IPS DF 4.7 (cell line): ENCODE measurements around the gene CLOCK.

Experiments
- DNase-seq: peaks from one replicate; pipeline ENCODE4 v3.0.0-alpha.2; 2013; ENCODE audit warnings: low spot score; ENCODE audit errors: extremely low read depth

CLOCK gene

DNA sequence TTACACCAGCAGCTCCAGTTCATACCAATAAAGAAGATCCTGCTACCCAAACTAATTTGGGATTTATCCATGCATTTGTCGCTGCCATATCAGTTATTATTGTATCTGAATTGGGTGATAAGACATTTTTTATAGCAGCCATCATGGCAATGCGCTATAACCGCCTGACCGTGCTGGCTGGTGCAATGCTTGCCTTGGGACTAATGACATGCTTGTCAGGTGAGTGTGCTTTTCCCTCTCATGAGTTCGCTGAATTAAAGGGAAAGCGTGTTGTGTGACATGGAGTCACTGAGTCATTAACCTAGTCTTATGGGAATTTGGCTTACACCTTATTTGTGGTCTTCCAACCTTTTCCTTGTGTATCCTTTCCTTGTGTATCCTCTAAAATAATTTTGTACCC is 135.1 kb downstream of the CLOCK start:
- DNase-seq: no peak

DNA sequence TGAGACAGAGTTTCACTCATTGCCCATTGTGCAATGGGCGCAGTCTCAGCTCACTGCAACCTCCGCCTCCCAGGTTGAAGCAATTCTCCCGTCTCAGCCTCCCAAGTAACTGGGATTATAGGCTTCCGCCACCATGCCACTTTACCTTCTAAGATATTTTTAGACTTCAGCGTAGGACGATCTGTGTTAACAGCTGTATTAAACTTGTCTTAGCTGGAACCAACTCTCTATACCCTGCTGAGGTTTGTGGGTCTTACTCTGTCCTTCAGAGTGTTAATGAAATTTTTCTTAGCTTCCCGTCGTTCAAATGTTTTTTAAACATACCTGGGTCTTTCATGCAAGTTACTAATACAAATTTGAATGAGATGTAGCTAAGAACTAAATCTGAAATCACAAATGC is 136.3 kb downstream of the CLOCK start:
- no peak for DNase-seq

DNA sequence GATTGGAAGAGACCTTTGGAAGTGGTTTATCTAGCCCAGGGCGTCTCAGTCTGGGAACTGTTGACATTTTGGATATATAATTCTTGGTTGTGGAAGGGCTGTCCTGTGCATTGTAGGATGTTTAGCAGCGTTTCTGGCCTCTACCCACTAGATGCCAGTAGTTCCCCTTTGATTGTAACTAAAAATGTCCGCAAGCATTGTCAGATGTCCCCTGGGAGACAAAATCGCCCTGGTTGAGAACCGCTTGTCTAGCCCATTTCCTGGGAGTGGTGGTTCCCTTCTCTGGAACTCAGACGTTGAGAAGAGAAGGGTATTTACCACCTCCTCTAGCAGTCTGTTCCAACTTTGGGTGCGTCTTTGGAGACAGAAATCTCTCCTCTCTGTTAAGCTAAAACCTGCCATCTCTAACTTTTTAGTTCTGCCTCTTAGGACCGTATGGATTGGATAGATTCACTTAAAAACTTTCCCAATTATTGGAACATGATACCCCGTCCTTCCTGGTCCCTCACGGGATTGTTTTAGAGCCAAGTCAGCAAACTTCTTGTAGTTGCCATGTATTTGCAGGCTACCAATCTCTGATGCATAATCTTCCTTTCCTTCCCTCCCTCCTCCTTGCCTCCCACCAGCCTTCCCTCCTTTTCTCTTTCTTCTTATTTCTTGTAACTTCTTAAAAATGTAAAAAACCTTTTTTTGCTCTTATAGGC is 137.1 kb downstream of the CLOCK start:
- DNase-seq: no peak

DNA sequence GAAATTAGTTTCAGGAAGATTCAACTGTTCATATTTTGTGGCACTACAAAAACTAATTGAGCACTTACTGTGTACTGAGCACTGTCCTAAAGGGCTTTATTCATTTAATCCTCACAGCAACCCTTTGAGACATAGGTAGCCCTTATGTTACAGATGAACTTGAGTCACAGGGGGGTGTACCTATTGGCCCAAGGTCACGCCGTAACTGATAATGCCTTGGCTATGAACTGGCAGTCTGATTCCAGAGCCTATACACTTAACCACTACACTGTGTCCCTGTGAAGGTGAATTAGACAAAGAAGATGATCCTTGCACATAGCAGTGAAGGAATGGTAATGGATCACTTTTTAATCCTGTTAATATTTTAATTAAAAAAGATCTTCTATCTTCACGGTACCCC is 138.9 kb downstream of the CLOCK start:
- DNase-seq: no peak

DNA sequence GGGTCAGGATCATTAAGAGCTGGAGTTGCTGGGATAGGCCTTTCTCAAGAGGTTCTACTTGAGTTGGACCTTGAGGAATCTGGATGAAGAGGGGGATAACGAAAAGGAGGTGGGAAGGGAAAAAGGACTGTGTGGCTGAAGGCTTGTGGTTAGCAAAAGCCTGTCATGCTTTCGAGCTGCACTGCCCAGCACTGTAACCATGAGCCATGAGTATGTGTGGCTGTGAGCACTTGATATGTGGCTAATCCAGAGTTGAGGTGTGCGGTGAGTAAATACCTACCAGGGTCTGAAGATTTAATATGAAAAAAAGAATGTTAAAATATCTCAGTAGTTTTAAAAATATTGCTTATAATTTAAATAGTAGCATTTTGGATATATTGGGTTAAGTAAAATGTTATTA is 139.6 kb downstream of the CLOCK start:
- DNase-seq: no peak

DNA sequence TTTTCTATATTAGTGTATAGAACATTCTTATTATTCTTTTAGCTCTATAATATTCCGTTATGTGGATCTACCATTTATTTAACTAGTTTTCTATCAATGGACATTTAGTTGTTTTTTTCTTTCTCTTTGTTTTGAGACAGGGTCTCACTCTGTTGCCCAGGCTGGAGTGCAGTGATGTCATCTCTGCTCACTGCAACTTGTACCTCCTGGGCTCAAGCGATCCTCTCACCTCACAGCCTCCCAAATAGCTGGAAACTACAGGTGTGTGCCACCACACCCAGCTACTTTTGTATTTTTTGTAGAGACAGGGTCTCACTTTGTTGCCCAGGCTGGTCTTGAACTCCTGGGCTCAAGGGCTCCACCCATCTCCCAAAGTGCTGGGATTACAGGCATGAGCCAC is 140.2 kb downstream of the CLOCK start:
- no peak for DNase-seq

DNA sequence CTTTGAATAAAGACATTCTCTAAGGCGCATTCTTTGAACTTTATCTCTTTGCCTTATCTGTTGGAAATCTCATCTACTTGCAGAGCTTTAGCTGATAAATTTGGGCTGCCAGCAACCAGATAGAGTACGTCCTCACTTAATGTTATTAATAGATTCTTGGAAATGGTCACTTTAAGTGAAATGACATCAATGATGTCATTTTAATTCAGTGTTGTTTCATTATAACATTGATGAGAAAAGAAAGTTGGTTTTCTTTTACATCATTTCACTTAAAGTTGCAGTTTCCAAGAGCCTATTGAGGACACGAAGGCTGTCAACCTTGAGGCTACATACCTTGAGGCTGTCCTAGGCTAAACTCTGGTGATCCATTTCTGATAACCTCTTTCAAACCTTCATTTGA is 141.6 kb downstream of the CLOCK start:
- DNase-seq: no peak

DNA sequence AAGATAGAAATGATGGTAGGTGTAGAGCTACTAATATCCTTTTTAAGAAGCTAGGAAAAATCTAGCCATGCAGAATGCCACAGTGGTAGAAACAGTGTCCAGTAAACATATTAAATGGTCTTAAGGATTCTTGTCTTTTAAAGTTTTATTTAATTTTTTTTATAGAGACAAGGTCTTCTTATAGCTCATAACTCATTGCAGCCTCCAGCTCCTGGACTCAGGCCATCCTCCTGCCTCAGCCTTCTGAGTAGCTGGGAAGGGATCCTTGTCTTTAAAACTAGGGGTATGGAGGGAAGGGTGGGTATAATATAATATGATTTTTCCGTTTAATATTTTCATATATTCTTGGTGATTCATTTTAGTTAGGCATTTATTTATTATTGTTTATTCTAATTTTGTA is 147.1 kb downstream of the CLOCK start:
- no peak for DNase-seq

DNA sequence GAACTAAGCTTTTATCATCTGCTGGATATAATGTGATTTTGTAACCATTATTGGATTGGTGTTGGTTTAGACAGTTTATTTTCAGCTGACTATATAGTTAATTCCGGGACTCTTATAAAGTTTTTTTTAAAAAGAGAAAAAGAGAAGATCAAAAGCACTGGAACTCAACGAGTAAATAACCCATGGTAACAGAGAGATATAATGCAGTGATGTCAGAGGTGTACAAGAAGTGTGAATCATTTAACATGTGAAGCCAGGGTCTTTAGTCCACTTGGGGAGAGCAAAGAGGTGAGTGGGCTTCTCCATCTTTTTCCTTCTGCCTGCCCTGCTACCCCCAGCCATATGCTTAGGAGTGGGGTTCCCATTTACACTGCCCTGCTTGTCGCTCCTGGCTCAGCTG is 147.7 kb downstream of the CLOCK start:
- DNase-seq: no peak

DNA sequence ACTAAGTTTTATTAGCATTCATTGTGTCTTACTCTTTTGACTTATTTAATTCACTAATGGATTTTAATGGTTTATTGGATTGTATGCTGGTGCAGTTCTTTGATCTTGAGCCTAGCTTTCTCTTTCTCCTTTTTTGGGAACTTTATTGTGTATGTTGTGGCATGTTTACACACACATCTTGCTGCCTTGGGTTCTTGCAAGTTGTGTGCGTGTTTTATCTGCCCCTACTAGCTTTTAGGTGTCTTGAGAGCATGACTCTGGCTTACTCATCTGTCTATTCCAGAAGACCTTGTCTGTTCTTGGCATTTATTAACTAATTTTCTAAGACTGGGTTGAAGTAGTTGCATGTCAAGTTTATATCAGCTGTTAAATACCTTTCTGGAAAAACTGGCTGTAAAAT is 148.2 kb downstream of the CLOCK start:
- no peak for DNase-seq

DNA sequence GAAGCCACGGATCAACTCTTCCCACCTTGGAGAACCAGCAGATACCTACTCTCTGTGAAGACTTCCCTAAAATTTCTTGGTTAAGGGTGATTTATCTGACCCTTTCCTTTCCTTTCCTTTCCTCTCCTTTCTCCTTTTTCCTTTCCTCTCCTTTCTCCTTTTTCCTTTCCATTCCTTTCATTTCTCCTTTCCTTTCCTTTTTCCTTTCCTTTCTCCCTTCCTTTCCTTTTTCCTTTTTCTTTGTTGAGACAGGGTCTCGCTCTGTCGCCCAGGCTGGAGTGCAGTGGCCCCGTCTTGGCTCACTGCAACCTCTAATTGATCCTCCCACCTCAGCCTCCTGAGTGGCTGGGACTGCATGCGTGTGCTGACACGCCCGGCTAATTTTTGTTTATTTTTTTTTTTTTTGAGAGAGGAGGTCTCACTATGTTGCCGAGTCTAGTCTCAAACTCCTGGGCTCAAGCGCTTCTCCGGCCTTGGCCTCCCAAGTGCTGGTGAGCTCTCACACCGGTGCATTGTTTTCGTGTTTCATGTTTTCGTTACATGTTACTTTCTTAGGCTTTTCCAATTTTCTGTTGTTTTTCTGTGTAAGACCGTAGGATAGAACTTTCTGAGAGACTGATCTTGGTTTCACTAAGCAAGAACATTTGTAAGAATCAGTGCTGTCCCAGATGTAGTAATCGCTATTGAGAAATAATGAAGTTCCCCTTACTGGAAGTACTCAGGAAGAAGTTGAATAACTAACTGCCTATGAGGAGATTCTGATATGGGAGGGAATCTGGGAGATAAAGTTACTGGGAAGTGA is 149.0 kb downstream of the CLOCK start:
- DNase-seq: no peak

DNA sequence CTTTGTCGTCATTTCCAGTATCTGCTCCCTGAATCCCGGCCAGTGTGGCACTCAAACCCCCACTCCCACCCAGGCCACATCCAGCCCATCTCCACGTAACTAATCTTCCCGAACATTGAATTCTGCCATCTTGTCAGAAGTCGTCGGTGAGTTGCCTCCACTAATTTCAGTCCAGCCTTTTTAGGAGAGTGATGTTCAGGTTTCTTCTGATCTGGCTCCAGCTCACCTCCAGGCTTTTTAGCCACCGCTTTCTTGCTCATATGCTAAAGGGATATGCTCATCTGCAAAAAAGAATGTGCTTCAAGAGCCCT is 149.6 kb downstream of the CLOCK start:
- no peak for DNase-seq

DNA sequence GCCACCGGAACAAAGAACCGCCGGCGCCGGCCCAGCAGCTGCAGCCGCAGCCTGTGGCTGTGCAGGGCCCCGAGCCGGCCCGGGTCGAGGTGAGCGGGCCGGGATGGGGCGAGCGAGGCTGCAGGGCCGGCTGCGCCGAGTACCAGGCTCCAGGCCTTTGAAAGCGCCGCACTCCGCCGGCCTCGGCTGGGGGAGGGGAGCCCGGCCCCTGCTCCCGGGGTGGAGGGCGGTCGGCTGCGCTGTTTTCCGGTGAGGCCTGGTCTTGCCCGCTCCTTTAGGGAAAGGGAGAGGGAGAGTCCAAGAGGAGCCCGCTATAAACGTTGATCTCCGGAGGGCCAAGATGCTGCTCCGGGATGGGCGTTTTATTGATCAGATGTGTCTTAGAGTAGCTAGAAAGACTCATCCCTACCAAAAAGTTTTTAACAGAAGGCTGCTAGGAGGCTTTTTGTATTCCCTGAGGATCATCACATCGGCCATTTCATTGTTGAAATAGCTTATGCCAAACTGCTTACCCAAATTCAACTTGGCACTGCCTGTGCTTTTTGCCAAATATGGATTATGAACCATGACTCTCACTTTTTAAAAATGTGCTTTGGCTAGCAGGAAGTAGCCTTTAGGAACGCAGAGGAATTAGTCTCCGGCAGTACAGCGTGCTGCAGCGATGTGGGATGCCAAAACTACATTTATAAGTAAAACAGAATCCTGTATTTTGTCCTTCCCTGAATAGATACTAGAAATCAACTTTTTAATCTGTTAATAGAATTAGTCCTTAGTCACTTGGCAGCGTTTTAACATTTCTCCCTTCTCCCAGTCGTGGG is 150.2 kb downstream of the CLOCK start:
- no peak for DNase-seq

DNA sequence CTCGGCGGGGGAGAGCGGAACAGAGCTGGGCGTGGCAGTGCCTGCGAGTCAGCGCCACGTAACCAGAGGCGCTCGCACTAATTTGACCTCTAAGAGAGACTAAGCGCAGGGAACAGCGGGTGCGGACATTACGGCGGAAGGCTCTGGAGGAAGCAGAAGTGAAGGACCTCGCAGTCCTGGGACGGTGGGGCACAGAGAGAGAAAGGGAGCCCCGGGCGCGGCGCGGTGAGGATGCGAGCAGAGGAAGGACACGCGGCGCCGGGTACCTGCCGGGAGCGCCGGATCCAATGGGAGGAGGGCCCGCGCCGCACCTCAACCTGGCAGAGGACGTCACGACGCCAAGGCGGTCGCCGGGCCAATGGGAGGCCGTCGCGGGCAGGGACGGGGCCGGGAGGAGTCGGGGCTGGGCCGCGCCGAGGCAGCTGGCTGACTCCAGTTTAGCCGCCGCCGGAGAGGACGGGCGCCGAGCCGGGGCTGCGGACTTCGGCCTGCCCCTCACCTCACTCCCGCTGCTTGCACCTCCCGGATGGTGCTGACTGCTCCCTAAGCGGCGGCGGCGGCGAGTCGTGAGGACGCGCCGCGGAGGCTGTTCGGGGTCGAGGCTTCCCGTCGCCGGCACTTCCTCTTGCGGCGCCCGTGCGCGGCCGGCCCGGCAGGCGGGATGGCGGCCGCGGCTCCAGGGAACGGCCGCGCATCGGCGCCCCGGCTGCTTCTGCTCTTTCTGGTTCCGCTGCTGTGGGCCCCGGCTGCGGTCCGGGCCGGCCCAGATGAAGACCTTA is 151.0 kb downstream of the CLOCK start, which contains the start of gene TMEM165:
TMEM165 (plus strand) TSS at position 429 of the 779 bp plus-strand sequence; CDS start at position 662, 233 bp downstream.
- DNase-seq: peak; percentile 22

DNA sequence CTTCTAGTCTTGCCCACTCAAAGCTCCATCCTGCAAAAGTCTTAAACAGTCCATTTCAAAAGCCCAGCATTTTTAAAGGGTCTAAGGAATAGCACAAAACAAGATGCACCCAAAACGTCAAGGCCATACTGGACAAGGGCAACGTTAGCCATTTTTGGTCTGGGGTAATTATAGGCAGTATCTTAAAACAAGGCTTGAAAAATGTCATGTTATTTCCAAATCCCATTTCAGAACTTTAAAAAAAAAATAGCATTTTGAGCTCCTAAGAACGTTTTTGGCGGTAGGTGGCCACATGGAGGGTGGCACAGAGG is 151.5 kb downstream of the CLOCK start:
- no peak for DNase-seq

DNA sequence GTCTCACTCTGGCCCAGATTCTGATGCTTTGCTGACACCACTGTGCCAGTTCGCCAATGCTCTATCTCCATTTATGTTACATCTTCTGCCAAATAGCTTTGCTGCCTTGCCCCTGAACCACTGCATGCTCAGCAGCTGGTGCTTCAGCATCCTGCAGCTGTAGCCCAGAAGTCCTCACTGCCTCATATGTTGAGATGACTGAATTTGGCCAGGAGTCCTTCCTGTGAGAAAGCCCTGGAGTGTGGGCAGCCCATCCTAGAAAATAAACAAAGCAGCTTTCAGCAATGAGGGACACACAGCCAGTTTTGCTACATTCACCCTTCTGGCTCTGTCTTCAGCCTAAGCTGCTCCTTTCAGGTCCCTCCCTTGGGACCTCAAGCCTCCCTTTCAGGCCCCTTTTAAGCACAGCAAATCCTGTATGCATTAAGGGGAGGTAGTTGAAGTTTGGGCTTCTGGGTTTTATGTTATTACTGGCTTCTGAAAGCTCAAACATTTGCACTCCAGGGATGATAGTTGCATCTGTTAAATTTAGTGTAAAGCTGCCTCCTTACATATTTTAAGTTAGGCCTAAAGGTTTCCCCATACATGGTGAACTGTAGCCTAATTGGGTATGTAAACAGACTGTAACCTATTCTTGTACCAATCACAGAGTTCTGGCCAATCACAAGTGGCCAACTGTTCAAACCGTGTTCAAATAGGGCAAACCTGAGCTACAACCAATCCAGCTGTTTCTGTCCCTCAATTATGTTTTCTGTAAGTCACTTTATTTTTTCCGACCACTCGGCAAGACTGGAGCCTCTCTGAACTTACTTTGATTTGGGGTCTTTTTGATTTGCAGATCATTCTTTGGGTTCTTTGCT is 153.0 kb downstream of the CLOCK start:
- DNase-seq: no peak

DNA sequence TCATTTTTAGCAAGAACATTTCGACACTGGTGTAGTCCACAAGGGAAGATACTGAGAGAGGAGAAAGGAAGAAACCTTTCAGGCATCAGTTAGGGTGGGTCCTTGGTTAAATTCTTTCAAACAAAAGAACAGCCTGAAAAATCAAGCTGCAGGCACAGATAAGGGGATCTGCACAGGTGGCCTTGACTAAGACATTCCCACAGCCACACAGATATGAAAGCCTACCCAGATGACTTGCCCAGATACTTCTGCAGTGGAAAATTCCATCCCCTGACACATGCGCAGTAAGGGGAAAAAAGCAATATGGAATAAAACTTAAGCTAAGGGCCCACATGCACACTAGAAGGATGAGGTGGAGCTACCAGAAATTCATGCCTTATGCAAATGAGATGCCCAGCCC is 159.9 kb downstream of the CLOCK start:
- no peak for DNase-seq

DNA sequence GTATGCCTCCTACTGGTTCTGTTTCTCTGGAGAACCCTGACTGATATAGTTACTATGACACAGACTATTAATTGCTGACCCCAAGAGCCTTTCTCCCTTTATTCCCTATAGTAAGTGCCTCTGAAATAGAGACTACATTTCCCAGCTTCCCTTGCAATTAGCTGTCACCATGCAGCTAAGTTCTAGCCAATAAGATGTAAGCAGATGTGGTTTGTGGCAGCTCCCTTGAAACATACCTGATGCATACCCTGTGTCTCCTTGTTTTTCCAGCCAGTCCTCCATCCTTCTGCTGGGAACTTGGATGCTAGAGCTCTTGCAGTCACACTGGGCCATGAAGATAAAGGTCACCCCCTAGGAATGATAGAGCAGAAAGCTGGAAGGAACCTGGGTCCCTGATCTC is 160.6 kb downstream of the CLOCK start:
- DNase-seq: no peak

DNA sequence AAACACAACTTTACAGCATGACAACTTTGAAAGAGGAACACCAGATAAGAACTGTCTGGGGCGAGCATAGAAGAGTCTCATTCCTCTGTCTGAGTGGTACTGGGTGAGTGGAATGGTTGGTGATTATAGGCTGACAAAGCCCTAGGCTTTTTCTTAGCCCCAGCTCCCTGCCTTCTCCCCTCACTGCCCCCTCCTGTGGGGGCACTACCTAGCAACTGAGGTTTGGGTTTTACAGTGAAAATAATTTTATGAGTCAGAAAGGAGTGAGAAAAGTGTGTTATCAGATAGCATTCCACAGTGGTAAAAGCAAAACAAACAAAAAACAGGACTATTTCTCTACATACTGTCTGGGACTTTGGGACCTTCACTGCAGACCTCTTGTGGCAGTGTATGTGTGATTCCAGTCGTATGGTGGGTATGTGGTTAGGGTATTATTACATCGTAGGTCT is 161.5 kb downstream of the CLOCK start:
- no peak for DNase-seq

DNA sequence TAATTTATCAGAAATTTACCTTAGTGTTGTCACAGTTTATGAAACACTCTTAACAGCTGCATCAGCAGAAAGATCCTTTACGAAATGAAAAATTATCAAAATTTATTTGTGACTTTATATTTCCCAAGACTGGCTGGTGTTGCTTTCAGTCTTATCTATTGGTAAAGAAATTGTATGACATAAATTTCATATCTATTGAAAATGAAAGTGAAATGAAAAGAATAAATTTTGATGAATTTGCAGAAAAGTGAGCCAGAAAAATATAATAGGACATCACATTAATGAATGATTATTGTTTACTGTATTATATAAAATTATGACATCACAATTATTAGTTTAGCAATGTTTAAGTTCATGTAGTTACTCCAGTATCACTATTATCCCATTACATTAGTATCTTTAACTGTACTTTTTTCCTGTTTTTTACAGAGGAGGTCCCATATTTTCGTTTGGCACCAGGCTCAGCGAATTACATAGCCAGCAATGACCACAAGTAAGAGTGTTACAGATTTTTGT is 164.2 kb downstream of the CLOCK start:
- DNase-seq: no peak
